ENCODE results near the gene RHOJ. TPM values are rescaled to one million over a fixed set of nuclear protein-coding genes. Genes with fewer than 3 reads are reported as not detected.

RHOJ gene
- total and polyA plus RNA-seq, 2 experiments from 2014 or later = 0.17 TPM; not detected in 1

GRCh38 chr14:63300854-63301253 is 96.6 kb downstream of the RHOJ start:
- Histone ChIP-seq H3K27ac (ENCODE audit: low read depth) (no peak overlapping the region), H3K79me2 (replicated peaks; ENCODE audit: insufficient read depth) (no peaks in the 10 kb centered on the region), H2AFZ (no peak overlapping the region), H3K4me1 (ENCODE audit: insufficient read depth) (peaks cover 7% of the 10 kb centered on the region; the same call in 1 of the 2 replicates), H3K9me2 (ENCODE audit: insufficient read depth) (no peaks in the 10 kb centered on the region), H3K4me3 (no peak overlapping the region), H3K27me3 (ENCODE audit: insufficient read depth) (no peaks in the 10 kb centered on the region), H4K20me1 (replicated peaks; ENCODE audit: insufficient read depth) (no peaks in the 10 kb centered on the region), H3K4me2 (no peak overlapping the region), H3K36me3 (ENCODE audit: insufficient read depth) (no peaks in the 10 kb centered on the region), H3F3A (replicated peaks; ENCODE audit: low read depth) (no peaks in the 10 kb centered on the region)
- DNase-seq (ENCODE audit: low spot score) = no peak
- Mint-ChIP-seq H3K36me3 (ENCODE audit: low read depth) (no peaks in the 10 kb centered on the region), H3K4me1 (peaks cover 11% of the 10 kb centered on the region; the same call in 2 of the 3 replicates), H3K4me3 (no peak overlapping the region), H3K27ac (no peak overlapping the region), H3K9me3 (no peaks in the 10 kb centered on the region; the same call in 2 of the 3 replicates), H3K27me3 (ENCODE audit: insufficient read depth, low read depth, poor library complexity) (peaks cover 4% of the 10 kb centered on the region)
- no peak for ATAC-seq
- TF ChIP-seq ZNF114 (CRISPR knock-in tag; IDR thresholded peaks at IDR 0.05) = no peak
- TF ChIP-seq, protein P1, sequence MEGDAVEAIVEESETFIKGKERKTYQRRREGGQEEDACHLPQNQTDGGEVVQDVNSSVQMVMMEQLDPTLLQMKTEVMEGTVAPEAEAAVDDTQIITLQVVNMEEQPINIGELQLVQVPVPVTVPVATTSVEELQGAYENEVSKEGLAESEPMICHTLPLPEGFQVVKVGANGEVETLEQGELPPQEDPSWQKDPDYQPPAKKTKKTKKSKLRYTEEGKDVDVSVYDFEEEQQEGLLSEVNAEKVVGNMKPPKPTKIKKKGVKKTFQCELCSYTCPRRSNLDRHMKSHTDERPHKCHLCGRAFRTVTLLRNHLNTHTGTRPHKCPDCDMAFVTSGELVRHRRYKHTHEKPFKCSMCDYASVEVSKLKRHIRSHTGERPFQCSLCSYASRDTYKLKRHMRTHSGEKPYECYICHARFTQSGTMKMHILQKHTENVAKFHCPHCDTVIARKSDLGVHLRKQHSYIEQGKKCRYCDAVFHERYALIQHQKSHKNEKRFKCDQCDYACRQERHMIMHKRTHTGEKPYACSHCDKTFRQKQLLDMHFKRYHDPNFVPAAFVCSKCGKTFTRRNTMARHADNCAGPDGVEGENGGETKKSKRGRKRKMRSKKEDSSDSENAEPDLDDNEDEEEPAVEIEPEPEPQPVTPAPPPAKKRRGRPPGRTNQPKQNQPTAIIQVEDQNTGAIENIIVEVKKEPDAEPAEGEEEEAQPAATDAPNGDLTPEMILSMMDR (conservative IDR thresholded peaks at IDR 0.05; ENCODE audit: low read depth in 2 of 2) = no peak
- no peak for TF ChIP-seq JUNB (IDR thresholded peaks at IDR 0.05; ENCODE audit: unreplicated experiment)
- TF ChIP-seq, protein P2, sequence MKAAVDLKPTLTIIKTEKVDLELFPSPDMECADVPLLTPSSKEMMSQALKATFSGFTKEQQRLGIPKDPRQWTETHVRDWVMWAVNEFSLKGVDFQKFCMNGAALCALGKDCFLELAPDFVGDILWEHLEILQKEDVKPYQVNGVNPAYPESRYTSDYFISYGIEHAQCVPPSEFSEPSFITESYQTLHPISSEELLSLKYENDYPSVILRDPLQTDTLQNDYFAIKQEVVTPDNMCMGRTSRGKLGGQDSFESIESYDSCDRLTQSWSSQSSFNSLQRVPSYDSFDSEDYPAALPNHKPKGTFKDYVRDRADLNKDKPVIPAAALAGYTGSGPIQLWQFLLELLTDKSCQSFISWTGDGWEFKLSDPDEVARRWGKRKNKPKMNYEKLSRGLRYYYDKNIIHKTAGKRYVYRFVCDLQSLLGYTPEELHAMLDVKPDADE (IDR thresholded peaks at IDR 0.05) = no peak
- no peak for TF ChIP-seq NANOG (IDR thresholded peaks at IDR 0.05; ENCODE audit: borderline replicate concordance)
- no peak for TF ChIP-seq CREB1 (CRISPR knock-in tag; IDR thresholded peaks at IDR 0.05; ENCODE audit: low read depth)
- no peak for TF ChIP-seq EZH2 (IDR thresholded peaks at IDR 0.05; ENCODE audit: low read depth, unreplicated experiment)
- TF ChIP-seq, protein P3, sequence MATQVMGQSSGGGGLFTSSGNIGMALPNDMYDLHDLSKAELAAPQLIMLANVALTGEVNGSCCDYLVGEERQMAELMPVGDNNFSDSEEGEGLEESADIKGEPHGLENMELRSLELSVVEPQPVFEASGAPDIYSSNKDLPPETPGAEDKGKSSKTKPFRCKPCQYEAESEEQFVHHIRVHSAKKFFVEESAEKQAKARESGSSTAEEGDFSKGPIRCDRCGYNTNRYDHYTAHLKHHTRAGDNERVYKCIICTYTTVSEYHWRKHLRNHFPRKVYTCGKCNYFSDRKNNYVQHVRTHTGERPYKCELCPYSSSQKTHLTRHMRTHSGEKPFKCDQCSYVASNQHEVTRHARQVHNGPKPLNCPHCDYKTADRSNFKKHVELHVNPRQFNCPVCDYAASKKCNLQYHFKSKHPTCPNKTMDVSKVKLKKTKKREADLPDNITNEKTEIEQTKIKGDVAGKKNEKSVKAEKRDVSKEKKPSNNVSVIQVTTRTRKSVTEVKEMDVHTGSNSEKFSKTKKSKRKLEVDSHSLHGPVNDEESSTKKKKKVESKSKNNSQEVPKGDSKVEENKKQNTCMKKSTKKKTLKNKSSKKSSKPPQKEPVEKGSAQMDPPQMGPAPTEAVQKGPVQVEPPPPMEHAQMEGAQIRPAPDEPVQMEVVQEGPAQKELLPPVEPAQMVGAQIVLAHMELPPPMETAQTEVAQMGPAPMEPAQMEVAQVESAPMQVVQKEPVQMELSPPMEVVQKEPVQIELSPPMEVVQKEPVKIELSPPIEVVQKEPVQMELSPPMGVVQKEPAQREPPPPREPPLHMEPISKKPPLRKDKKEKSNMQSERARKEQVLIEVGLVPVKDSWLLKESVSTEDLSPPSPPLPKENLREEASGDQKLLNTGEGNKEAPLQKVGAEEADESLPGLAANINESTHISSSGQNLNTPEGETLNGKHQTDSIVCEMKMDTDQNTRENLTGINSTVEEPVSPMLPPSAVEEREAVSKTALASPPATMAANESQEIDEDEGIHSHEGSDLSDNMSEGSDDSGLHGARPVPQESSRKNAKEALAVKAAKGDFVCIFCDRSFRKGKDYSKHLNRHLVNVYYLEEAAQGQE (IDR thresholded peaks at IDR 0.05; ENCODE audit: unreplicated experiment) = no peak
- TF ChIP-seq, protein P4, sequence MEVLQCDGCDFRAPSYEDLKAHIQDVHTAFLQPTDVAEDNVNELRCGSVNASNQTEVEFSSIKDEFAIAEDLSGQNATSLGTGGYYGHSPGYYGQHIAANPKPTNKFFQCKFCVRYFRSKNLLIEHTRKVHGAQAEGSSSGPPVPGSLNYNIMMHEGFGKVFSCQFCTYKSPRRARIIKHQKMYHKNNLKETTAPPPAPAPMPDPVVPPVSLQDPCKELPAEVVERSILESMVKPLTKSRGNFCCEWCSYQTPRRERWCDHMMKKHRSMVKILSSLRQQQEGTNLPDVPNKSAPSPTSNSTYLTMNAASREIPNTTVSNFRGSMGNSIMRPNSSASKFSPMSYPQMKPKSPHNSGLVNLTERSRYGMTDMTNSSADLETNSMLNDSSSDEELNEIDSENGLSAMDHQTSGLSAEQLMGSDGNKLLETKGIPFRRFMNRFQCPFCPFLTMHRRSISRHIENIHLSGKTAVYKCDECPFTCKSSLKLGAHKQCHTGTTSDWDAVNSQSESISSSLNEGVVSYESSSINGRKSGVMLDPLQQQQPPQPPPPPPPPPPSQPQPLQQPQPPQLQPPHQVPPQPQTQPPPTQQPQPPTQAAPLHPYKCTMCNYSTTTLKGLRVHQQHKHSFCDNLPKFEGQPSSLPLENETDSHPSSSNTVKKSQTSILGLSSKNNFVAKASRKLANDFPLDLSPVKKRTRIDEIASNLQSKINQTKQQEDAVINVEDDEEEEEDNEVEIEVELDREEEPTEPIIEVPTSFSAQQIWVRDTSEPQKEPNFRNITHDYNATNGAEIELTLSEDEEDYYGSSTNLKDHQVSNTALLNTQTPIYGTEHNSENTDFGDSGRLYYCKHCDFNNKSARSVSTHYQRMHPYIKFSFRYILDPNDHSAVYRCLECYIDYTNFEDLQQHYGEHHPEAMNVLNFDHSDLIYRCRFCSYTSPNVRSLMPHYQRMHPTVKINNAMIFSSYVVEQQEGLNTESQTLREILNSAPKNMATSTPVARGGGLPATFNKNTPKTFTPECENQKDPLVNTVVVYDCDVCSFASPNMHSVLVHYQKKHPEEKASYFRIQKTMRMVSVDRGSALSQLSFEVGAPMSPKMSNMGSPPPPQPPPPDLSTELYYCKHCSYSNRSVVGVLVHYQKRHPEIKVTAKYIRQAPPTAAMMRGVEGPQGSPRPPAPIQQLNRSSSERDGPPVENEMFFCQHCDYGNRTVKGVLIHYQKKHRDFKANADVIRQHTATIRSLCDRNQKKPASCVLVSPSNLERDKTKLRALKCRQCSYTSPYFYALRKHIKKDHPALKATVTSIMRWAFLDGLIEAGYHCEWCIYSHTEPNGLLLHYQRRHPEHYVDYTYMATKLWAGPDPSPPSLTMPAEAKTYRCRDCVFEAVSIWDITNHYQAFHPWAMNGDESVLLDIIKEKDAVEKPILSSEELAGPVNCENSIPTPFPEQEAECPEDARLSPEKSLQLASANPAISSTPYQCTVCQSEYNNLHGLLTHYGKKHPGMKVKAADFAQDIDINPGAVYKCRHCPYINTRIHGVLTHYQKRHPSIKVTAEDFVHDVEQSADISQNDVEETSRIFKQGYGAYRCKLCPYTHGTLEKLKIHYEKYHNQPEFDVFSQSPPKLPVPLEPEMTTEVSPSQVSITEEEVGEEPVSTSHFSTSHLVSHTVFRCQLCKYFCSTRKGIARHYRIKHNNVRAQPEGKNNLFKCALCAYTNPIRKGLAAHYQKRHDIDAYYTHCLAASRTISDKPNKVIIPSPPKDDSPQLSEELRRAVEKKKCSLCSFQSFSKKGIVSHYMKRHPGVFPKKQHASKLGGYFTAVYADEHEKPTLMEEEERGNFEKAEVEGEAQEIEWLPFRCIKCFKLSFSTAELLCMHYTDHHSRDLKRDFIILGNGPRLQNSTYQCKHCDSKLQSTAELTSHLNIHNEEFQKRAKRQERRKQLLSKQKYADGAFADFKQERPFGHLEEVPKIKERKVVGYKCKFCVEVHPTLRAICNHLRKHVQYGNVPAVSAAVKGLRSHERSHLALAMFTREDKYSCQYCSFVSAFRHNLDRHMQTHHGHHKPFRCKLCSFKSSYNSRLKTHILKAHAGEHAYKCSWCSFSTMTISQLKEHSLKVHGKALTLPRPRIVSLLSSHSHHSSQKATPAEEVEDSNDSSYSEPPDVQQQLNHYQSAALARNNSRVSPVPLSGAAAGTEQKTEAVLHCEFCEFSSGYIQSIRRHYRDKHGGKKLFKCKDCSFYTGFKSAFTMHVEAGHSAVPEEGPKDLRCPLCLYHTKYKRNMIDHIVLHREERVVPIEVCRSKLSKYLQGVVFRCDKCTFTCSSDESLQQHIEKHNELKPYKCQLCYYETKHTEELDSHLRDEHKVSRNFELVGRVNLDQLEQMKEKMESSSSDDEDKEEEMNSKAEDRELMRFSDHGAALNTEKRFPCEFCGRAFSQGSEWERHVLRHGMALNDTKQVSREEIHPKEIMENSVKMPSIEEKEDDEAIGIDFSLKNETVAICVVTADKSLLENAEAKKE (CRISPR knock-in tag; IDR thresholded peaks at IDR 0.05) = no peak
- TF ChIP-seq POLR2AphosphoS5 (IDR thresholded peaks at IDR 0.05; ENCODE audit: low read depth) = no peak
- TF ChIP-seq STAT1 (IDR thresholded peaks at IDR 0.05; ENCODE audit: unreplicated experiment) = no peak
- TF ChIP-seq EZH2phosphoT487 (IDR thresholded peaks at IDR 0.05; ENCODE audit: unreplicated experiment) = no peak
- no peak for TF ChIP-seq ZNF331 (CRISPR knock-in tag; IDR thresholded peaks at IDR 0.05; ENCODE audit: low read depth)
